NCI-H345 treated with DMSO at 0.1 percent for 48 hours (cell line): ENCODE data around the gene TRPM2.

Experiments
- DNase-seq: peaks from one replicate; lab custom pipeline; 2025; ENCODE audit not compliant: unreplicated experiment; lab: John Stamatoyannopoulos, UW

TRPM2 gene

GRCh38 chr21:44441581-44442265 lies 88.3 kb downstream of the TRPM2 start:
- DNase-seq: no peak

DNA sequence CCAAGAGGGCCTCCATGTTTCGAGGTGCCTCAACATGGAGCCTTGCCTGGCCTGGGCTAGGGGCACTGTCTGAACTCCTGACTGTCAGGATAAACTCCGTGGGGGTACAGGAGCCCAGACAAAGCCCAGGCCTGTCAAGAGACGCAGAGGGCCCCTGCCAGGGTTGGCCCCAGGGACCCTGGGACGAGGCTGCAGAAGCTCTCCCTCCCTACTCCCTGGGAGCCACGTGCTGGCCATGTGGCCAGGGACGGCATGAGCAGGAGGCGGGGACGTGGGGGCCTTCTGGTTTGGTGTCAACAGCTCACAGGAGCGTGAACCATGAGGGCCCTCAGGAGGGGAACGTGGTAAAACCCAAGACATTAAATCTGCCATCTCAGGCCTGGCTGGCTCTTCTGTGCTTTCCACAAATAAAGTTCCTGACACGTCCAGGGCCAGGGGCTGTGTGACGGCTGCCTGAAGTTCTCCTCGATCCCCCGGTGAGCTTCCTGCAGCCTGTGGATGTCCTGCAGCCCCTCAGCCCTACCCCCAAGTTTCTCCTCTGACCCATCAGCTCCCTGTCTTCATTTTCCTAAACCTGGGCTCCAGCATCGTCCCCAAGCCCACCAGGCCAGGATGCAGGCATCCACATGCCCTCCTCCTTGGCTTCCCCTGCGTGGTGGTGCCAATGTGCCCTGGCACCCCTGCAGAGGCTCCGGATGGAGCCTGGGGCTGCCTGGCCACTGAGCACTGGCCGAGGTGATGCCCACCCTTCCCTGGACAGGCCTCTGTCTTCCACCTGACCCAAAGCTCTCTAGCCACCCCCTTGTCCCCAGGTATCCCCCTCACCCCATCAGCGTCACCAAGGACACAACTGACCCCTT lies 89.1 kb downstream of the TRPM2 start:
- DNase-seq: no peak

DNA sequence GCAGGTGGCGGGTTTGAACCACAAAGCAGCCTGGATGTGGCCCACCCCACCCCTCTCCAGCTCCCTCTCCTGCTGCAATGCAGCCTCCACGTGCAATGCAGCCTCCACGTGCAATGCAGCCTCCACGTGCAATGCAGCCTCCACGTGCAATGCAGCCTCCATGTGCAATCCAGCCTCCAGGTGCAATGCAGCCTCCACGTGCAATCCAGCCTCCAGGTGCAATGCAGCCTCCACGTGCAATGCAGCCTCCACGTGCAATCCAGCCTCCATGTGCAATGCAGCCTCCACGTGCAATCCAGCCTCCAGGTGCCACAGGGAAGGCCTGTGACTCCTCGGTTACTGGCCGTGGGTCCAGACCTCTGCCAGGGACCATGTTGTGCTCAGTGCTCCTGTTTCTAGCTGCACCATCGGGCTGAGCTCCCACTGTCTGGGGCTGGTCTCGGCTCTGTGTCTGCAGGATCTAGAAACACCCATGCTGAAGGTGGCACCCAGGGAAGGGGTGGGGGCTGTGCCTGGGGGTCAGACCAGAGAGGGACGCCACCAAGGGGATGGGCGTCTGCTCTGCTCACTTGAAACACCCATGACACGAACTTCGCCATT lies 90.0 kb downstream of the TRPM2 start:
- DNase-seq: no peak

DNA sequence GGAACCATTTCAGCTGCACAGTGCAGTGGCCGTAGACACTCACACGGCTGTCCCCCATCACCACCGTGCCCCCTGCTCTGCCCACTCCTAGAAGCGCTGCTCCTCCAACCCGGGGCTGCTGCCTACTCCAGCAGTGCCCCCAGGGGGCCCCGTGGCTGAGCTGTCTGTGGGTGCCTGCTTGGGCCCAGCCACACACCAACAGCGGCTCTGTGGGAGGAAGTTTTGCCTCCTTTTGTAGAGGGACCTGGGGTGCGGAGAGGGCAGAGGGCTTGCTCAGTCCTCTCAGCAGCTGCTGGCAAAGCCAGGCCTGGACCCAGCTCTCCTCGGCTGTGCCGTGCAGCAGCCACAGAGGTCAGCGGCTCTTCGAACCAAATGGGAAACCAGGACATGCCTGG lies 90.5 kb downstream of the TRPM2 start:
- DNase-seq: no peak

DNA sequence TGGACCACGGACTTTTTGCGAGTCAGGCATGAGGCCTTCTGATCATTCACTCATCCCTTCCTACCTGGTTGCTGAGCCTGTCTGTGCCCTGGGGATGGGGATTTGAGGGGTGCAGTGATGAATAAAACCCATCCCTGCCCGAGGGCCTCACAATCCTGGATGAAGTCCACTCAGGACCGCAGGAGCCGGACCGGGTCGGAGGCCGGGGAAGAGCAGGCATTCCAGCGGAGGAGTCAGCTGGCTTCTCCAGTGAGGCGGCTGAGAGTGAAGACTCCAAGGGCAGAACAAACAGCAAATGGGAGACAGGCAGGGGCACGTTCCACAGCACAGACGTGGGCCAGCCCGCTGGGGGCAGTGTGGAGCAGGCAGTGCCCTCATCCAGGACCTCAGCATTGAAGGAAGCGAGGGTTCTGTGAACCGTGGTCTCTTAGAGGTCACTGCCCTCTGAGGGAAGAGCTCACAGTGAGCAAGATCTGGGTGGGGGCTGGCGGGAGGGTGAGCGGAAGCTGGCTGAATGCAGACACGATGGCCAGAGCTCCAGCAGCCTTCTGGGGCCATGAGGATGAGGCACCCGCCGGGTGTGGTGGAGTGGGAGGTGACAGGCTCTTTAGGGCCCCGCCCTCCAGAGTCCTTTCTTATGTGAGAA lies 91.0 kb downstream of the TRPM2 start:
- DNase-seq: no peak

DNA sequence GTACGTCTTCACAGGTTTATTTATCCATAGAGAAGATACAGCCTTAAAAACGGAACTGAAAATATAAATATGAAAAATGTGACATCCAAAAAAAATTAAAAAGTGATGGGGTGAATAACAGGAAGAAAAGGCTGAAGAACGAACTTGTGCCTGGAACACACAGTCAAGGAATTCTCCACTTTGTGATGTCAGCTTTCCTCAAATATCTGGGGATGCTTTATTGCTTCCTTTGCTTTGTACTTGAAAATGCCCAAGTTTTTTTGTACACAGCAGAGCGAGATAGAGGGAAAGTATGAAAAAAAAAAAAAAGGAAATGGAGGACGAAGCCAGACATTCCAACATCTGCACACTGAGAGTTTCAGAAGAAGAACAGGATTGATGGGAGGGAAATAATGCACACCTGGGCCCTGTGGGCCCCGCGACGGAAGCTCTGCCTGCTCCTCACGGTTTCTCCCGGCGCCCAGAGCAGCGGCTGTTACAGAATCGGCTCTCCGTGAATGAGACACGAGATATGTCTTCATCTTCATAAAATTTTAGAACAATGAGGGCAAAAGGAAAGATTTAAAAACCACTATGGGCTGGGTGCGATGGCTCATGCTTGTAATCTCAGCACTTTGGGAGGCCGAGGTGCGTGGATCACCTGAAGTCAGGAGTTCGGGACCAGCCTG lies 91.9 kb downstream of the TRPM2 start:
- DNase-seq: no peak

DNA sequence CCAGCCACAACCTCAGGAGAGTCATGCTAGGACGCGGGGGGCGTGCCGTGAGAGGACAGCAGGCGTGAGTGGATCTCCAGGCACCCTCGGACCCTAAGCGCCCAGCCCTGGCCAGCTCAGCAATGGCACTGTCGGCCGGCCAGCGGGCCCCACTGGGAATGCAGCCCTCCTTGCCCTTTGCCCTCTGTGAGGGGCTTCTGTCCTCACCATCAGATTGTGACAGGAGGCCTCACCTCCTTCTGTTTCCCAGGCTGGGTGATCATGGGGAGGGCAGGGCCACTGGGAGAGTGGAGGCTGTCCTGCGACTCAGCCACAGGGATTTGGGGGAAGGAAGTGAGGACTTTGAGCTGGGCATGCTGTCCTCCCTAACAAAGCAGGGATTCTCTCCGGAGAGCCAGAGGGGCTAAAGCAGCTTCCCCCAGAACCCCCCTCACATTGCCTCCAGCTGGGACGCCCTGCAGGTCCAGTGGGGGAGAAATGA lies 95.3 kb downstream of the TRPM2 start:
- DNase-seq: no peak

DNA sequence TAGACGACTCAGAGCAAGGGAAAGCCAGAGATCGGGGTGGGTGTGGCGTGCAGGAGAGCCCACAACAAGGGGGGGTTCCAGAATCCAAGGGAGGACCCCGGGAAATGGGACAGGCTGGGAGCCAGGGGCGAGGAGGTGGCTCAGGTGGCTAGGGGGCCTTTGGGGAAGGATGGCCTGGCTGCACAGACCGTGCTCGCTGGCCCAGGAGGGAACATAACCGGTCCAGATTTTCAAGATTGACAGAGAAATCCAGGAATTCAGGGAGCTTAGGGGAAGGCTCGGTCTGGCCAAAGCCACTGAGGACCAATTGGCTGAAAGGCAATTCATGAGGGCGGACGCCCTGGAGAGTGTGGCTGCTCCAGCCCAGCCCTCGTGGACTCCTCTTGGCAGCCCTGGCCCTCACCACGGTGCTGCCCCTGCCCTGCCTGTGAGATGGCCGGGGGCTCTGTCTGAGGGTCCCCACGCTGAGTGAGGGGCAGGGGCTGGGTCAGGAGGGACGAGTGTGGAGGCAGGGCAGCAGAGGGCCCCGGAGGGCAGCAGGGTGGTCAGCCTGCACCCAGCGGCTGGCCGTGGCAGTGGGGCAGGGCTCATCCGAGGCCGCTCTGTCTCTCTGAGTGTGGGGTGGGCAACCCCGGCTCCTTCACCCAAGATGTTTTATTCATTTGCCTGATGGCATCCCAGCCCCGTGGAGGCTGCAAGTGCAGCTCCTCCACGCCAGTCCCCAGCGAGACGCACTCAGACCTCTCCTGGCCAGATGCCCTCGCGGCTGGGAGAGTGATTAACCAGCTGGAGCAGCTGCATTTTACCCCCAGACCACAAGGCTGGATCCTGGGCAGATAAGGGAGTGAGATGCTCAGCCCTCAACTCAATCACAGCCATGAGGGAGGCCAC lies 96.3 kb downstream of the TRPM2 start:
- DNase-seq: no peak

DNA sequence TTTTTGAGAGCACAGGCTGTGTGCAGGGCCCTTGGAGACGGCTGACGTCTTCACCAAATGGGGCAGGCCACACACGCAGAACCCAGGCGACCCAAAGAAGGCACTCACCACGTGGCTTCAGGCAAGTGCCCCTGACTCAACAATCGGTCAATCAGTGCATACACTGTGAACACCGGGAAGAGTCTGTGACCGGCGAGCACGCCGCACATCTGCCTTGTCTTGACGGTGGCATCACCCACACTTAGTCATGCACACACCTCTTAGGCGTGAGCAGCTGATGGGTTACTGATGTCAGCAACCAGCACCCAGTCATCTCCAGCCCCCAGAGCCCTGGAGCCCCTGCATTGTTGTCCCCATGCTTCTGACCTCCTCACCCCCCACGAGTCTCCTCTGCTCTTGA lies 97.0 kb downstream of the TRPM2 start:
- no peak for DNase-seq

- DNase-seq: no peak
Observed at GRCh38 chr21:44450999-44451398, 97.6 kb downstream of the TRPM2 start.

DNA sequence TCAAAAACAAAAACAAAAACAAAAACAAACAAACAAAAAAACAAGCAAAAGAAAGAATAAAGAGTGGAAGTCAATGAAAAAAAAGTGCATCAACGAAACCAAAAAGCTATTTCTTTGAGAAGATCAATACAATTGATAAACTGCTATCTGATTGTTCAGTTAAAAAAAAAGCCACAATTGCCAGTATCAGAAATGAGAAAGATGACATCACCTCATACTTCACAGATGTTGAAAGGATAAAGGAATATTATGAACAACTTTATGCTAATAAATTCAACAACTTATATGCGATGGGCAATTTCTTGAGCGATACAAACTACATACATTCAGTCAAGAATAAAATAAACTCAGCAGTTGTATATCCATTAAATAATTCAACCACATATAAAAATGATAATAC lies 99.7 kb downstream of the TRPM2 start:
- DNase-seq: no peak

DNA sequence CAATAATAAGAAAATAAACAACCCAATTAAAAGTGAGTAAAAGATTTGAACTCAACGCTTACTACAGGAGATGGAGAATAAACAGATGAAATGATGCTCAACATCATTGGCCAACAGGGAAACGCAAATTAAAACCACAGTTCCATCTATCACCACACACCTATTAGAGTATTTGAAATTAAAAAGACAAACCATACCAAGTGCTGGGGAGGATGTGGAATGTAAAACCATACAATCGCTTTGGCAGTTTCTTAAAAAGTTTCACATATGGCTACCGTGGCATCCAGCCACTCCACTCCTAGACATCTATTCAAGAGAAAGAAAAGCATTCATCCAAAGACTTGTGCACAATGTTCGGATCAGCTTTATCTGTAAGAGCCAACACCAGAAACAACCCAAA lies 100.6 kb downstream of the TRPM2 start:
- DNase-seq: no peak

GRCh38 chr21:44454747-44455523 lies 101.5 kb downstream of the TRPM2 start, which contains the start of gene LRRC3:
TSS of gene LRRC3 (plus strand) at chr21:44455510. CDS start at chr21:44456645, 1,135 bp downstream.
- peak; percentile 71 for DNase-seq

DNA sequence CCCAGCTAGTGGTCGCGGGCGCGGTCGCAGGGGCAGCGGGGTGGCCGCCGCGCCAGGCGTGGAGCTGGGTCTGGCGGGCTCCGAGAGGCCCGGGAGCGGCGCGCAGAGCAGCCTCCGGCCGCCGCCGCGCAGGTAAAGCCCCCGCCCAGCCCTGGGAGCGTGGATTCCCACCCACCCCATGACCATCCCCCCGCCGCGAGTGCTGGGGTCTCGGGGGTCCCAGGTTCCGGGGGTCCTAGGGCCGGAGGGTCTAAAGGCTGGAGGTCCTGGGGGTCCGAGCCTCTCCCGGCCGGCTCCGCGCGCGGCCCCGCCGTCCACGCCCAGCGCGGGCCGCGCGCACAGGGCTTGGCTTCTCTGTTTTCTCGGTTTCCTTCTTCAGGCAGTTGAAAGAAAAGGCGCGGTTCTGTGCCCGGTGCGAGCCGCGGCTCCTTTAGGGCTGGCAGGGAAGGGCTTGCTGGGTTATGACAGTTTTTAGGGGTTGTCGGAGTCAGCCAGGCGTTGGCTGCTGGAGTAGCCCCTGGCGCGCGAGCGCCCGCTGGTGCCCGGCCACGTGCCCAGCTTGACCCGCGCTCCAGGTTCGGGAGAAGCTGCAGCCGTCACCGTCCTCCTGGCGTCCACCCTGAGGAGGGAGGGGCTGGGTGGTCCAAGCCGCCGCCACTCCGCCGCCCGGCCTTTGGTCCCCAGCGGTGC lies 102.2 kb downstream of the TRPM2 start:
- peak; percentile 20 for DNase-seq

- no peak for DNase-seq
Observed at GRCh38 chr21:44456214-44456914, 102.9 kb downstream of the TRPM2 start.

DNA sequence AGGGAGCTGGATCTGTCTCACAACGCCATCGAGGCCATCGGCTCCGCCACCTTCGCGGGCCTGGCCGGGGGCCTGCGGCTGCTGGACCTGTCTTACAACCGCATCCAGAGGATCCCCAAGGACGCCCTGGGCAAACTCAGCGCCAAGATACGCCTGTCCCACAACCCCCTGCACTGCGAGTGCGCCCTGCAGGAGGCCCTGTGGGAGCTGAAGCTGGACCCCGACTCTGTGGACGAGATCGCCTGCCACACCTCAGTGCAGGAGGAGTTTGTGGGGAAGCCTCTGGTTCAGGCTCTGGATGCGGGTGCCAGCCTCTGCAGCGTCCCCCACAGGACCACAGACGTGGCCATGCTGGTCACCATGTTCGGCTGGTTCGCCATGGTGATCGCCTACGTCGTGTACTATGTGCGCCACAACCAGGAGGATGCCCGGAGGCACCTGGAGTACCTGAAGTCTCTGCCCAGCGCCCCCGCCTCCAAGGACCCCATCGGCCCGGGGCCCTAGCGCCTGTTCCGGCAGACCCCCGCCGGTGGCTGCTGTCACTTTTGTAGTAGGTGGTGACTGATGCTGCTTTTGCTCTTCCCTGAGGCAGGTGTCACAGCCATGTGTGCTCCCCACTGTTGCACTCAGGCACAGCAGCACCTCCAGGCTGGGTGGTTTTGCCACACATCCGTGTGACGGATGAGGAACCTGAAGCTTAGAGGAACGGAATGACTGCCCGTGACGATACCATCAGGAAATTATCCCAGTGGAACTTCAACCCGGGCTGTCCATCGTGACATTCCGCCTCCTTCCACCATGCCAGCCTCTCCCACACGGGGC lies 103.7 kb downstream of the TRPM2 start:
- DNase-seq: no peak
